Measurements from ENCODE around the gene GARRE1.

DNA sequence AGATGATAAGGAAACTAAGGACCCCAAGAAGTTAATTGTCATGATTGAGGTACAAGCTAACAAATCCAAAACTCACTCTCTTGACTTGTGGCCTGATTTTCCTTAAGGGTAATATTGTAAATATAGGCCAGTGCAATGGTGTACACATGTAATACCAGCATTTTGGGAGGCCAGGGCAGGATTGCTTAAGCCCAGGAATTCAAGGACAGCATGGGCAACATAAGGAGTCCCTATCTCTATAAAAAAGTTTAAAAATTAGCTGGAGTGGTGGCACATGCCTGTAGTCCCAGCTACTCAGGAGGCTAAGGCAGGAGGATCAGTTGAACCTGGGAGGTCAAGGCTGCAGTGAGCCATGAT is 28.7 kb upstream of the GARRE1 start:
- no peak for TF ChIP-seq EZH2 (optimal IDR thresholded peaks at IDR 0.05; ENCODE audit: low read depth, low read length)
- TF ChIP-seq, protein P1, sequence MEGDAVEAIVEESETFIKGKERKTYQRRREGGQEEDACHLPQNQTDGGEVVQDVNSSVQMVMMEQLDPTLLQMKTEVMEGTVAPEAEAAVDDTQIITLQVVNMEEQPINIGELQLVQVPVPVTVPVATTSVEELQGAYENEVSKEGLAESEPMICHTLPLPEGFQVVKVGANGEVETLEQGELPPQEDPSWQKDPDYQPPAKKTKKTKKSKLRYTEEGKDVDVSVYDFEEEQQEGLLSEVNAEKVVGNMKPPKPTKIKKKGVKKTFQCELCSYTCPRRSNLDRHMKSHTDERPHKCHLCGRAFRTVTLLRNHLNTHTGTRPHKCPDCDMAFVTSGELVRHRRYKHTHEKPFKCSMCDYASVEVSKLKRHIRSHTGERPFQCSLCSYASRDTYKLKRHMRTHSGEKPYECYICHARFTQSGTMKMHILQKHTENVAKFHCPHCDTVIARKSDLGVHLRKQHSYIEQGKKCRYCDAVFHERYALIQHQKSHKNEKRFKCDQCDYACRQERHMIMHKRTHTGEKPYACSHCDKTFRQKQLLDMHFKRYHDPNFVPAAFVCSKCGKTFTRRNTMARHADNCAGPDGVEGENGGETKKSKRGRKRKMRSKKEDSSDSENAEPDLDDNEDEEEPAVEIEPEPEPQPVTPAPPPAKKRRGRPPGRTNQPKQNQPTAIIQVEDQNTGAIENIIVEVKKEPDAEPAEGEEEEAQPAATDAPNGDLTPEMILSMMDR (IDR thresholded peaks at IDR 0.05; ENCODE audit: low read length), result no peak

Data from MM.1S (cell line).